ENCODE data around the gene ZNF423. TPM values are rescaled to one million over a fixed set of nuclear protein-coding genes. Genes with fewer than 3 reads are reported as not detected.

ZNF423 gene
- total RNA-seq, 1 experiment from 2014 or later = 0.49 TPM

DNA sequence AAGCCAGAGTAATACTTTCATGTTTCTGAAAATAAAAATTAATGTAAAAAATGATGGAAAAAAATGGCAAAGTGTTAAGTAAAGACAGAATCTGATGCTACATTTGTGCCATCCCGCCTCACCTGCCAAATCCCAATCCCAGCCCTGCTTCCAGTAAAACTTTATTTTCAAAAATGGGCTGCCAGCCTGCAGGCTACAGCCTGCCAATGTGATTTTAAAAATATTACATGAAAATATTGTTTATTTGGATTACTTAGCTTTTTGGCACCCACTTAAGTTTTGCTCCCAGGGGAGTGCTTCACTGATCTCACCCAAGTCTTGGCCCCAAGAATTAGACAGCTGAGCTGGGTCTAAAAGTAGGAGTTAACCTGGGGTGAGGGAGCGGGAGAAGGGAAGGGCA is 369.5 kb downstream of the ZNF423 start:
- in situ Hi-C loops (cut with HindIII; ENCODE audit: low pct_unique_long_range_greater_than_20kb, low sequenced_read_pairs) (no loop called here), intact Hi-C loops (cut with micrococcal nuclease; ENCODE audit: unreplicated experiment) (no loop called here)
- ATAC-seq = no peak
- CTCF ChIA-PET = no interaction called here
- H3K27ac ChIP-seq (ENCODE audit: low read length) = no peak overlapping the region
- H3K4me3 ChIP-seq (ENCODE audit: low read depth in 2 of 2, low read length in 2 of 2) = no peak overlapping the region
- POLR2A ChIA-PET = no interaction called here
- H3K4me1 ChIP-seq (ENCODE audit: control insufficient read depth, insufficient read depth, low read length) = no peaks in the 10 kb centered on the region
- H3K9me3 ChIP-seq (ENCODE audit: control insufficient read depth, insufficient read depth, low read depth, low read length) = no peaks in the 10 kb centered on the region
- no peaks in the 10 kb centered on the region; the same call in 1 of the 2 replicates for H3K27me3 ChIP-seq (ENCODE audit: control insufficient read depth, insufficient read depth, low read length)
- H3K36me3 ChIP-seq (ENCODE audit: control insufficient read depth, insufficient read depth, low read length) = no peaks in the 10 kb centered on the region
- DNase-seq (ENCODE audit: low read depth, low spot score) = no peak
- BruUV-seq (replicated peaks) = no TSS peak
- TF ChIP-seq POLR2AphosphoS5 (IDR thresholded peaks at IDR 0.05; ENCODE audit: low read depth, low read length) (no peak), TCF7L2 (IDR thresholded peaks at IDR 0.05; ENCODE audit: low read depth, low read length) (no peak), CTCF (IDR thresholded peaks at IDR 0.05) (no peak)
- TF ChIP-seq, protein P1, sequence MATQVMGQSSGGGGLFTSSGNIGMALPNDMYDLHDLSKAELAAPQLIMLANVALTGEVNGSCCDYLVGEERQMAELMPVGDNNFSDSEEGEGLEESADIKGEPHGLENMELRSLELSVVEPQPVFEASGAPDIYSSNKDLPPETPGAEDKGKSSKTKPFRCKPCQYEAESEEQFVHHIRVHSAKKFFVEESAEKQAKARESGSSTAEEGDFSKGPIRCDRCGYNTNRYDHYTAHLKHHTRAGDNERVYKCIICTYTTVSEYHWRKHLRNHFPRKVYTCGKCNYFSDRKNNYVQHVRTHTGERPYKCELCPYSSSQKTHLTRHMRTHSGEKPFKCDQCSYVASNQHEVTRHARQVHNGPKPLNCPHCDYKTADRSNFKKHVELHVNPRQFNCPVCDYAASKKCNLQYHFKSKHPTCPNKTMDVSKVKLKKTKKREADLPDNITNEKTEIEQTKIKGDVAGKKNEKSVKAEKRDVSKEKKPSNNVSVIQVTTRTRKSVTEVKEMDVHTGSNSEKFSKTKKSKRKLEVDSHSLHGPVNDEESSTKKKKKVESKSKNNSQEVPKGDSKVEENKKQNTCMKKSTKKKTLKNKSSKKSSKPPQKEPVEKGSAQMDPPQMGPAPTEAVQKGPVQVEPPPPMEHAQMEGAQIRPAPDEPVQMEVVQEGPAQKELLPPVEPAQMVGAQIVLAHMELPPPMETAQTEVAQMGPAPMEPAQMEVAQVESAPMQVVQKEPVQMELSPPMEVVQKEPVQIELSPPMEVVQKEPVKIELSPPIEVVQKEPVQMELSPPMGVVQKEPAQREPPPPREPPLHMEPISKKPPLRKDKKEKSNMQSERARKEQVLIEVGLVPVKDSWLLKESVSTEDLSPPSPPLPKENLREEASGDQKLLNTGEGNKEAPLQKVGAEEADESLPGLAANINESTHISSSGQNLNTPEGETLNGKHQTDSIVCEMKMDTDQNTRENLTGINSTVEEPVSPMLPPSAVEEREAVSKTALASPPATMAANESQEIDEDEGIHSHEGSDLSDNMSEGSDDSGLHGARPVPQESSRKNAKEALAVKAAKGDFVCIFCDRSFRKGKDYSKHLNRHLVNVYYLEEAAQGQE (IDR thresholded peaks at IDR 0.05; ENCODE audit: insufficient read depth in 1 of 2, low read depth in 2 of 2, low read length in 1 of 2) = no peak

DNA sequence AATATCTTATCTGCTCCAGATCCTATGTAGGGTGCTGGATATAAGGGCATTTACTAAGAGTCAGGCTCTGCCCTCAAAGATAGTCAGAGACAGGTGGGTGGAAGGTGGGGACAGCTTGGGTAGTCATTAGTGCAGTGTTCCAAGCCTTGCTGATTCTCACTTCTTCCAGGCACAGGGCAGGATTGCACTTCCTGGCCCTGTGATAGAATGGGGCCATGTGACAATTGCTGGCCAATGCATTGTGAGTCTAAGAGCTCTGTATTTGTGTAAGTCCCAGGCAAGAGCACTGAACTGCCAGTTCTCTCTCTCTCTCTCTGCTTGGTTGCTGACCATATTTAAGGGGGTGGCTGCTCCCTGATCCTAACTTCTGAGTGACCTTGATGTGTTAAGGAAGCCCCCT is 370.2 kb downstream of the ZNF423 start:
- BruUV-seq (replicated peaks) = no TSS peak
- Histone ChIP-seq H3K27me3 (ENCODE audit: control insufficient read depth, insufficient read depth, low read length) (no peaks in the 10 kb centered on the region; the same call in 1 of the 2 replicates), H3K4me3 (ENCODE audit: low read depth in 2 of 2, low read length in 2 of 2) (no peak overlapping the region), H3K4me1 (ENCODE audit: control insufficient read depth, insufficient read depth, low read length) (no peaks in the 10 kb centered on the region), H3K36me3 (ENCODE audit: control insufficient read depth, insufficient read depth, low read length) (no peaks in the 10 kb centered on the region), H3K27ac (ENCODE audit: low read length) (no peak overlapping the region), H3K9me3 (ENCODE audit: control insufficient read depth, insufficient read depth, low read depth, low read length) (no peaks in the 10 kb centered on the region)
- intact Hi-C loops (cut with micrococcal nuclease; ENCODE audit: unreplicated experiment) = no loop called here
- ChIA-PET CTCF (interaction anchor here (0.5 kb wide), 1 partner anchor 262 kb away, joined by 9 read pairs; no protein-coding TSS in a partner anchor), POLR2A (no interaction called here)
- in situ Hi-C loops (cut with HindIII; ENCODE audit: low pct_unique_long_range_greater_than_20kb, low sequenced_read_pairs) = no loop called here
- TF ChIP-seq TCF7L2 (IDR thresholded peaks at IDR 0.05; ENCODE audit: low read depth, low read length) (no peak), POLR2AphosphoS5 (IDR thresholded peaks at IDR 0.05; ENCODE audit: low read depth, low read length) (no peak), SIN3A (IDR thresholded peaks at IDR 0.05; ENCODE audit: borderline replicate concordance, insufficient read depth, low read depth, low read length) (no peak), CTCF (IDR thresholded peaks at IDR 0.05) (no peak)
- TF ChIP-seq, protein P1 (IDR thresholded peaks at IDR 0.05; ENCODE audit: insufficient read depth in 1 of 2, low read depth in 2 of 2, low read length in 1 of 2) = no peak
- DNase-seq (ENCODE audit: low read depth, low spot score) = no peak
- no peak for ATAC-seq
